ENCODE results near the gene HIVEP2. TPM values are rescaled to one million over a fixed set of nuclear protein-coding genes. Genes with fewer than 3 reads are reported as not detected.

The HIVEP2 gene
- total RNA-seq, 1 donor from 2014 or later: 11.7 TPM

DNA sequence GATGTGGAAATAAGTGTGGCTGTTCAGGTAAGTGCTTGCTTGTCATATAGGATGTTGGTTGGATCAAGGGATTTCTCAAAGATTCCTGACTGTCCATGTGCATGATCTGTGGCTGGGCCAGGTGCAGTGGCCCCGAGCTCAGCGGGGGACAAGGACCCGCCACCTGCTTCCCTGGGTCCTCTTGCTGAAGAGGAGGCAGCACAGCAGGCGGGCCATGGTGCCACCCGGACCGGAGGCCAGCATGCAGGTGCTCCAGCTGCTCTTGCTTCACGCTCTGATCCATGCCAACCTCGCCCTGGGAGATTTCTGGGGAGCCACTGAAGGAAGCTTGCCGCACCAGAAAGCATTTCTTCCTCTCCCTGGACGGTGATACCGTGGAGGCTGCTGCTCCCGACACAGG lies 173.8 kb downstream of the HIVEP2 start:
- Mint-ChIP-seq H3K27ac (ENCODE audit: unreplicated experiment) (no peak overlapping the region), H3K4me3 (ENCODE audit: unreplicated experiment) (no peak overlapping the region), H3K27me3 (ENCODE audit: low read depth) (no peaks in the 10 kb centered on the region), H3K4me1 (ENCODE audit: low read depth) (no peaks in the 10 kb centered on the region), H3K9me3 (ENCODE audit: low read depth) (no peaks in the 10 kb centered on the region), H3K36me3 (ENCODE audit: low read depth) (peaks cover 31% of the 10 kb centered on the region)
- DNase-seq (ENCODE audit: low spot score): no peak
- TF ChIP-seq, protein P1, sequence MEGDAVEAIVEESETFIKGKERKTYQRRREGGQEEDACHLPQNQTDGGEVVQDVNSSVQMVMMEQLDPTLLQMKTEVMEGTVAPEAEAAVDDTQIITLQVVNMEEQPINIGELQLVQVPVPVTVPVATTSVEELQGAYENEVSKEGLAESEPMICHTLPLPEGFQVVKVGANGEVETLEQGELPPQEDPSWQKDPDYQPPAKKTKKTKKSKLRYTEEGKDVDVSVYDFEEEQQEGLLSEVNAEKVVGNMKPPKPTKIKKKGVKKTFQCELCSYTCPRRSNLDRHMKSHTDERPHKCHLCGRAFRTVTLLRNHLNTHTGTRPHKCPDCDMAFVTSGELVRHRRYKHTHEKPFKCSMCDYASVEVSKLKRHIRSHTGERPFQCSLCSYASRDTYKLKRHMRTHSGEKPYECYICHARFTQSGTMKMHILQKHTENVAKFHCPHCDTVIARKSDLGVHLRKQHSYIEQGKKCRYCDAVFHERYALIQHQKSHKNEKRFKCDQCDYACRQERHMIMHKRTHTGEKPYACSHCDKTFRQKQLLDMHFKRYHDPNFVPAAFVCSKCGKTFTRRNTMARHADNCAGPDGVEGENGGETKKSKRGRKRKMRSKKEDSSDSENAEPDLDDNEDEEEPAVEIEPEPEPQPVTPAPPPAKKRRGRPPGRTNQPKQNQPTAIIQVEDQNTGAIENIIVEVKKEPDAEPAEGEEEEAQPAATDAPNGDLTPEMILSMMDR (IDR thresholded peaks at IDR 0.05): no peak

DNA sequence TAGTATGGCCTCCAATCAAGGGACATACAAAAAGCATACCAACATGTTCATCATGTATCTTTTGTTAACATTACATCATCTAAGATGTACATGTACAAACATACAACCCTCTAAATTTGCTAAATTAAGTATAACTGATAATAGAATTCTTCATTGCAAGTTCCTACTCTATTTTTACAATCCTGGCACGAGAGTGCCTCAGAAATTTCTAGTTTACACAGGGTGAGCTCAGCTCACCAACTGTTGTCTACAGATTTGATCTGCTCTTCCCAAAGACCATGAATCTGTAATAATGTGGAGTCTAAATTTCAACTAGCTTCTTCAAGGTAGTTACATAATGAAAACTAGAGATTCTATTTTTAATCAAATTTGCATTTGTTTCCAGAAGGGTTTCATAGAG lies 179.7 kb downstream of the HIVEP2 start:
- TF ChIP-seq, protein P1 (IDR thresholded peaks at IDR 0.05): no peak
- Mint-ChIP-seq H3K4me3 (ENCODE audit: unreplicated experiment) (no peak overlapping the region), H3K27me3 (ENCODE audit: low read depth) (no peaks in the 10 kb centered on the region), H3K36me3 (ENCODE audit: low read depth) (peaks cover 21% of the 10 kb centered on the region), H3K9me3 (ENCODE audit: low read depth) (no peaks in the 10 kb centered on the region), H3K27ac (ENCODE audit: unreplicated experiment) (no peak overlapping the region), H3K4me1 (ENCODE audit: low read depth) (peaks cover 13% of the 10 kb centered on the region)
- no peak for DNase-seq (ENCODE audit: low spot score)

DNA sequence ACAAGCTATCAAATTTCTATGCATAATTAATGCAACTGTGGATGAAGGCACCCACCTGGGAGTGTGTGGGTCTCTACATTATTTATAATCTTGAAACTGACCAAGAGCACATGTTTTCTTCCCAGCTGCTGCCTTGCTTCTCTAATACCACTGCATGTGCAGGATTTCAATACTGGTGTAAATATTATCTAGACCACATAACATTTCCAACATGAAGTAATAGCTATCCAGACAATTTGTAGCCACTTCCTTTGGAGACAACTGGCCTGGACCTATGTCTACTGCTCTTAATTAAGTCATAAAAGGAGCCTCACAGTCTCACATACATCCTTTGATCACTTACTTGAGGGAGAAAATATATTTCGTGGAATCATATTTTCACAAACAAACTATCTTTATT lies 180.7 kb downstream of the HIVEP2 start:
- Mint-ChIP-seq H3K27me3 (ENCODE audit: low read depth) (no peaks in the 10 kb centered on the region), H3K4me3 (ENCODE audit: unreplicated experiment) (no peak overlapping the region), H3K27ac (ENCODE audit: unreplicated experiment) (no peak overlapping the region), H3K4me1 (ENCODE audit: low read depth) (peaks cover 13% of the 10 kb centered on the region), H3K9me3 (ENCODE audit: low read depth) (no peaks in the 10 kb centered on the region), H3K36me3 (ENCODE audit: low read depth) (peaks cover 25% of the 10 kb centered on the region)
- DNase-seq (ENCODE audit: low spot score): no peak
- TF ChIP-seq, protein P1 (IDR thresholded peaks at IDR 0.05): no peak

DNA sequence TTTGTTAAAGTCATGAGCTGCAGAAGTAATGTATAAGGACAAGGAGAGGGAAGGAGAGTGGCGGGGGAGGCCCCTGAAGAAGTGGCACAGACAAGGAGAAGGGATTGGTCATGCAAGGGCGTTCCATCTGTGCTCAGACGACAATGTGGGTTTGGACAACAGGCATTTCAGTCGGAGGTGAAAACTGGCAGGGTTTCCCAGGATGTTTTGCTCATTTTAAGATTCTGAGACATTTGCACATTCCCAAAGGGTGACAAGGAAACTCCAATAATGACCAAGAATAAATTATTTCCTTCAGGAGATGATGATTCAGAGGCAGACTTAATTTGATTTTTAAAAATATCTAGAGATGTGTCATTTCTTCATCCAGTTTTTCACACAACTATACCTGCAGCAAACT lies 181.8 kb downstream of the HIVEP2 start:
- Mint-ChIP-seq H3K4me1 (ENCODE audit: low read depth) (peaks cover 13% of the 10 kb centered on the region), H3K27ac (ENCODE audit: unreplicated experiment) (peak overlapping the region; percentile 8), H3K27me3 (ENCODE audit: low read depth) (no peaks in the 10 kb centered on the region), H3K4me3 (ENCODE audit: unreplicated experiment) (no peak overlapping the region), H3K9me3 (ENCODE audit: low read depth) (no peaks in the 10 kb centered on the region), H3K36me3 (ENCODE audit: low read depth) (peaks cover 29% of the 10 kb centered on the region)
- TF ChIP-seq, protein P1 (IDR thresholded peaks at IDR 0.05): no peak
- DNase-seq (ENCODE audit: low spot score): no peak

DNA sequence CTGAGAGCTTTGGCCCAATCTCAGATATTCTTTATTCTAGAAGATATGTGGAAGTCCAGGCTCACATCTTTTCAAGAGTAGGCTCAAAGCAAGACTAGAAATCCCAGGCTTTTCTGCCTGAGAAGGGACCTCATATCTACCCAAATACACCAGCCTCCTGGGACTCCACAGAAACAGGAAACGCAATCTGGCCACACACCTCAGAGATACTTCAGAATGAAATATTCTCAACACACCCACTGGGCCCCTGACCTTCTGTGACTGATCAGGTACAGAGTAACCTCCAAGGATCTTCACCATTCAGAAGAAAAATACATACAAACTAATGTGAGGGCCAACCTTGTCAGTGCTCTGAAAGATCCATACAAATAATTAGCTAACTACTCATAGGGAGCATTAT lies 183.2 kb downstream of the HIVEP2 start:
- Mint-ChIP-seq H3K27ac (ENCODE audit: unreplicated experiment) (no peak overlapping the region), H3K36me3 (ENCODE audit: low read depth) (peaks cover 30% of the 10 kb centered on the region), H3K27me3 (ENCODE audit: low read depth) (no peaks in the 10 kb centered on the region), H3K9me3 (ENCODE audit: low read depth) (no peaks in the 10 kb centered on the region), H3K4me1 (ENCODE audit: low read depth) (peaks cover 18% of the 10 kb centered on the region), H3K4me3 (ENCODE audit: unreplicated experiment) (no peak overlapping the region)
- no peak for DNase-seq (ENCODE audit: low spot score)
- TF ChIP-seq, protein P1 (IDR thresholded peaks at IDR 0.05): no peak

Data from chondrocyte (in vitro differentiated cells).